Vagina (tissue), 2 donors: Measurements from ENCODE around the gene USP54. TPM values are rescaled to one million over a fixed set of nuclear protein-coding genes. Genes with fewer than 3 reads are reported as not detected.
"Not testable (repeated sequence)": the region's sequence is repeated elsewhere in the genome, so short reads cannot be mapped to it uniquely, and the experiment has no call there.

Experiments used
- DNase-seq, 2 donors: peaks; one replicate each; pipeline ENCODE4 v3.0.0-alpha.2; 2017; ENCODE audit errors: extremely low spot score in 2 of 2
- H3K27ac ChIP-seq: fragments of 200-600 bp; sonication (generic); one replicate; pipeline ENCODE4 v1.5.1; 2019
- H3K27me3 ChIP-seq: fragments of 200-600 bp; sonication (generic); one replicate; pipeline ENCODE4 v1.5.1; 2019
- H3K36me3 ChIP-seq, 2 donors: fragments of 200-600 bp; sonication (generic); one replicate each; pipeline ENCODE4 v1.5.1; 2017 to 2019
- H3K4me1 ChIP-seq: fragments of 200-600 bp; sonication (generic); one replicate; pipeline ENCODE4 v1.5.1; 2019
- H3K4me3 ChIP-seq, 2 donors: fragments of 200-600 bp; sonication (generic); 1 replicate in 1 of 2; 2 replicates in 1 of 2; pipeline ENCODE4 v1.5.1; 2016 to 2019
- H3K9me3 ChIP-seq: fragments of 200-600 bp; sonication (generic); one replicate; pipeline ENCODE4 v1.5.1; 2019
- CTCF ChIP-seq, 3 experiments: fragments of 450-650 bp in 2 of 3; fragments of 200-600 bp in 1 of 3; sonication (generic) in 1 of 3; IDR thresholded peaks; one replicate each; pipeline ENCODE4 v1.5.1; 2017 to 2019; ENCODE audit warnings: antibody characterized with exemption in 3 of 3, mild to moderate bottlenecking in 2 of 3, moderate library complexity in 2 of 3
- POLR2A ChIP-seq, 2 donors: fragments of 450-650 bp; IDR thresholded peaks; one replicate each; pipeline ENCODE4 v1.6.1; 2017; ENCODE audit warnings: antibody characterized with exemption in 2 of 2, mild to moderate bottlenecking in 2 of 2, moderate library complexity in 2 of 2
- POLR2AphosphoS5 ChIP-seq, 2 donors: sonication (generic); formaldehyde crosslinking; IDR thresholded peaks; one replicate each; pipeline ENCODE4 v1.9.0; 2017; ENCODE audit warnings: antibody characterized with exemption in 2 of 2, mild to moderate bottlenecking in 2 of 2, low read depth in 1 of 2; ENCODE audit not compliant: insufficient read depth in 1 of 2
- intact Hi-C: fragments of 100-400 bp; cut with DNase I; formaldehyde crosslinking; loops from one replicate; pipeline ENCODE4 v1.15.1; 2023
- total RNA-seq: library from RNA; depleted of rRNA; stranded (reverse); fragments of >200 nt; gene quantifications from one replicate; pipeline ENCODE4 v1.2.3, GENCODE V29; 2016

Gene USP54
- total RNA-seq, 1 donor from 2014 or later = 27.7 TPM

GRCh38 chr10:73623056-73623455 is 31.9 kb upstream of the USP54 start:
- DNase-seq = no peak
- Histone ChIP-seq H3K27ac (no peak overlapping the region), H3K4me1 (peaks cover 9% of the 10 kb centered on the region), H3K9me3 (no peaks in the 10 kb centered on the region), H3K4me3 (no peak overlapping the region), H3K36me3 (no peaks in the 10 kb centered on the region), H3K27me3 (no peaks in the 10 kb centered on the region)
- no peak for TF ChIP-seq POLR2A (IDR thresholded peaks at IDR 0.05)
- TF ChIP-seq POLR2AphosphoS5 (IDR thresholded peaks at IDR 0.05; ENCODE audit: insufficient read depth in 1 of 2, low read depth in 1 of 2) = no peak
- TF ChIP-seq CTCF (IDR thresholded peaks at IDR 0.05) = no peak
- intact Hi-C loops = no loop called here

- H3K4me1 ChIP-seq, H3K4me3 ChIP-seq, DNase-seq, H3K27me3 ChIP-seq, H3K27ac ChIP-seq, intact Hi-C loops, H3K9me3 ChIP-seq, H3K36me3 ChIP-seq: not testable (repeated sequence)
These were observed 29.8 kb upstream of the USP54 start for GRCh38 chr10:73620974-73621373.

GRCh38 chr10:73617143-73617542 is 26.0 kb upstream of the USP54 start:
- DNase-seq, H3K27ac ChIP-seq, intact Hi-C loops, H3K4me1 ChIP-seq, H3K27me3 ChIP-seq, H3K36me3 ChIP-seq, H3K9me3 ChIP-seq, H3K4me3 ChIP-seq: not testable (repeated sequence)

- DNase-seq = no peak
- no peaks in the 10 kb centered on the region for H3K36me3 ChIP-seq
- H3K4me3 ChIP-seq = no peak overlapping the region
- no peak overlapping the region for H3K27ac ChIP-seq
- H3K4me1 ChIP-seq = no peaks in the 10 kb centered on the region
- H3K27me3 ChIP-seq = no peaks in the 10 kb centered on the region
- no peak for TF ChIP-seq POLR2A (IDR thresholded peaks at IDR 0.05)
- TF ChIP-seq CTCF (IDR thresholded peaks at IDR 0.05) = no peak
- TF ChIP-seq POLR2AphosphoS5 (IDR thresholded peaks at IDR 0.05; ENCODE audit: insufficient read depth in 1 of 2, low read depth in 1 of 2) = no peak
- H3K9me3 ChIP-seq = no peaks in the 10 kb centered on the region
- intact Hi-C loops = no loop called here
These were observed 23.6 kb upstream of the USP54 start for GRCh38 chr10:73614720-73615119.

- Histone ChIP-seq H3K27me3 (no peaks in the 10 kb centered on the region), H3K36me3 (no peaks in the 10 kb centered on the region), H3K9me3 (no peaks in the 10 kb centered on the region), H3K4me3 (no peak overlapping the region), H3K27ac (no peak overlapping the region), H3K4me1 (no peaks in the 10 kb centered on the region)
- DNase-seq = no peak
- intact Hi-C loops = no loop called here
- TF ChIP-seq CTCF (IDR thresholded peaks at IDR 0.05) (no peak), POLR2A (IDR thresholded peaks at IDR 0.05) (no peak), POLR2AphosphoS5 (IDR thresholded peaks at IDR 0.05; ENCODE audit: insufficient read depth in 1 of 2, low read depth in 1 of 2) (no peak)
These were observed 18.0 kb upstream of the USP54 start for GRCh38 chr10:73609116-73609515.

GRCh38 chr10:73601486-73601921 is 10.4 kb upstream of the USP54 start:
- DNase-seq = no peak
- intact Hi-C loops = no loop called here
- no peaks in the 10 kb centered on the region for H3K4me1 ChIP-seq
- TF ChIP-seq POLR2AphosphoS5 (IDR thresholded peaks at IDR 0.05; ENCODE audit: insufficient read depth in 1 of 2, low read depth in 1 of 2) = peak in 1 of 2 donors; percentile 78
- TF ChIP-seq POLR2A (IDR thresholded peaks at IDR 0.05) = no peak
- no peaks in the 10 kb centered on the region for H3K27me3 ChIP-seq
- no peak overlapping the region for H3K4me3 ChIP-seq
- no peaks in the 10 kb centered on the region for H3K36me3 ChIP-seq
- peak overlapping the region; percentile 10 for H3K27ac ChIP-seq
- H3K9me3 ChIP-seq = no peaks in the 10 kb centered on the region

GRCh38 chr10:73597346-73597745 is 6.2 kb upstream of the USP54 start:
- H3K27ac ChIP-seq = no peak overlapping the region
- no peaks in the 10 kb centered on the region for H3K36me3 ChIP-seq
- H3K9me3 ChIP-seq = no peaks in the 10 kb centered on the region
- intact Hi-C loops = no loop called here
- TF ChIP-seq POLR2AphosphoS5 (IDR thresholded peaks at IDR 0.05; ENCODE audit: insufficient read depth in 1 of 2, low read depth in 1 of 2) (no peak), POLR2A (IDR thresholded peaks at IDR 0.05) (no peak), CTCF (IDR thresholded peaks at IDR 0.05) (no peak)
- H3K4me1 ChIP-seq = peaks cover under 1% of the 10 kb centered on the region
- H3K27me3 ChIP-seq = no peaks in the 10 kb centered on the region
- H3K4me3 ChIP-seq = no peak overlapping the region
- DNase-seq = no peak
